DOHH2 (cell line): ENCODE data around the gene KRT28.

Experiments
- EZH2phosphoT487 ChIP-seq: fragments of 200-600 bp; sonication (generic); IDR thresholded peaks from 2 replicates; pipeline ENCODE4 v1.6.1; 2017; ENCODE audit warnings: borderline replicate concordance, mild to moderate bottlenecking, antibody characterized with exemption, low read length, moderate library complexity, mixed read lengths
- TF ChIP-seq, protein P1 (sequence below): fragments of 200-600 bp; sonication (generic); IDR thresholded peaks from one replicate; pipeline ENCODE4 v1.5.1; 2014; ENCODE audit warnings: antibody characterized with exemption, mild to moderate bottlenecking, low read depth, low read length; ENCODE audit not compliant: poor library complexity, severe bottlenecking

- TF ChIP-seq, protein P1, sequence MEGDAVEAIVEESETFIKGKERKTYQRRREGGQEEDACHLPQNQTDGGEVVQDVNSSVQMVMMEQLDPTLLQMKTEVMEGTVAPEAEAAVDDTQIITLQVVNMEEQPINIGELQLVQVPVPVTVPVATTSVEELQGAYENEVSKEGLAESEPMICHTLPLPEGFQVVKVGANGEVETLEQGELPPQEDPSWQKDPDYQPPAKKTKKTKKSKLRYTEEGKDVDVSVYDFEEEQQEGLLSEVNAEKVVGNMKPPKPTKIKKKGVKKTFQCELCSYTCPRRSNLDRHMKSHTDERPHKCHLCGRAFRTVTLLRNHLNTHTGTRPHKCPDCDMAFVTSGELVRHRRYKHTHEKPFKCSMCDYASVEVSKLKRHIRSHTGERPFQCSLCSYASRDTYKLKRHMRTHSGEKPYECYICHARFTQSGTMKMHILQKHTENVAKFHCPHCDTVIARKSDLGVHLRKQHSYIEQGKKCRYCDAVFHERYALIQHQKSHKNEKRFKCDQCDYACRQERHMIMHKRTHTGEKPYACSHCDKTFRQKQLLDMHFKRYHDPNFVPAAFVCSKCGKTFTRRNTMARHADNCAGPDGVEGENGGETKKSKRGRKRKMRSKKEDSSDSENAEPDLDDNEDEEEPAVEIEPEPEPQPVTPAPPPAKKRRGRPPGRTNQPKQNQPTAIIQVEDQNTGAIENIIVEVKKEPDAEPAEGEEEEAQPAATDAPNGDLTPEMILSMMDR, result no peak
- no peak for TF ChIP-seq EZH2phosphoT487
Measured at GRCh38 chr17:40821536-40821935, 21.8 kb upstream of the KRT28 start.
